GM18868 (cell line): Measurements from ENCODE around the gene EZR.

ENCODE experiments used
- ATAC-seq: cut with Tn5 transposase; IDR thresholded peaks from one replicate; pipeline ENCODE4 v1.9.1; 2021; ENCODE audit warnings: mild to moderate bottlenecking, moderate library complexity; ENCODE audit not compliant: unreplicated experiment

EZR gene

GRCh38 chr6:158780246-158780884, 38.8 kb downstream of the EZR start:
- ATAC-seq, result no peak

- no peak for ATAC-seq
Observed at GRCh38 chr6:158778005-158778527, 41.1 kb downstream of the EZR start.

- no peak for ATAC-seq
Observed at GRCh38 chr6:158777510-158777909, 41.7 kb downstream of the EZR start.

- no peak for ATAC-seq
Observed at GRCh38 chr6:158776737-158777136, 42.4 kb downstream of the EZR start.

GRCh38 chr6:158775832-158776231, 43.3 kb downstream of the EZR start:
- no peak for ATAC-seq

GRCh38 chr6:158774717-158775449, 44.3 kb downstream of the EZR start:
- ATAC-seq, result no peak

- no peak for ATAC-seq
Observed at GRCh38 chr6:158773581-158774449, 45.4 kb downstream of the EZR start.

GRCh38 chr6:158772851-158773371, 46.3 kb downstream of the EZR start:
- no peak for ATAC-seq

DNA sequence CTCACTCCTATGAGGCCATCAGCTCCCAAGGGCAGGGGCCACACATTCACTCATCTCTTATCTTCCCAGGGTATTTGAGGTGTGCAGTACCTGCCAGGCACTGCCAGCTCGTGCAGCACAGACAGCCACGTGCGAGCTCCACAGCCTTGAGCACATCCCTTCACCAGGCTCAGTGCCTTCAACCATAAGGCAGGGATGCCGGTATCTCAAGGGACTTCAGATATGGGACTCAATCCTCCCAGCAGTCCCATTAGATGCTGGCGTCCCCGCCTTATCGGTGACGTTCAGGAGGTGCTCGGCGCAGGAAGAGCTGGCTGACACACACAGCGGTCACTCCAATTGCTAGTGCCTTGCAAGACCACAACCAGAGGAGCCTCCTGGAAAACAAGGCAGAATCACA, 47.0 kb downstream of the EZR start:
- no peak for ATAC-seq

DNA sequence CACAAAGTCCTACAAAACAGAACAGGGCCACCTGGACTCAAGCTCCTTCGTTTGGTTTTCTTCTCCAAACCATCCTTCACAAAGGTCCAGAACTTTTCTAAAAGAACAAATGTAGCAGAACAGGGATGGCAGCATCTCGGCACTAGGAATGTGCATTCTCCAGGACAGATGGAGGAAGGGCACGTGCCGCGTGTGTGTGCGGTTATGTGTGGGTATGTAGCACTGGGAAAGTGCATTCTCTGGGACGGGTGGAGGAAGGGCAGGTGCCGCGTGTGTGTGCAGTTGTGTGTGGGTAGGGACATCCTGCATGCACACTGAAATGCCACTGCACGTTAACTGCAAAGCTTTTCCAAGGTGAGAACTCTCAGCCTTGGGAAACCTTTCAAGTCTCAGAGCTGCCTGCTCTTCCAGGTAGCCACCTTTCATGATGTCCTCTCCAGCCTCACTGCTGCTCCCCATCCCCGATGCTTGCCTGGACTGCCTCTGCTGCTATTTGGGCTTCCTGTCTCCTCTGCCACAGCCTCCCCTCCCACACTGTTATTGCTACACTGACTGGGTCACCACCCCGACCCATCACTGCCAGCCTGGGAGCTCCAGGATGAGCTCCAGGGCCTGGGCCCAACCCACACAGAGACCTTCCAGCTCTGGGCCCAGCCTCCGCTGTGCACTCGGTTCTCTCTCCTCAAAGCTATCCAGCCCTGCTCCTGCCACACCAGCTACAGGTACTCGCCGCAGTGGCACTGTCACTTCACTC, 47.6 kb downstream of the EZR start:
- ATAC-seq, result no peak

DNA sequence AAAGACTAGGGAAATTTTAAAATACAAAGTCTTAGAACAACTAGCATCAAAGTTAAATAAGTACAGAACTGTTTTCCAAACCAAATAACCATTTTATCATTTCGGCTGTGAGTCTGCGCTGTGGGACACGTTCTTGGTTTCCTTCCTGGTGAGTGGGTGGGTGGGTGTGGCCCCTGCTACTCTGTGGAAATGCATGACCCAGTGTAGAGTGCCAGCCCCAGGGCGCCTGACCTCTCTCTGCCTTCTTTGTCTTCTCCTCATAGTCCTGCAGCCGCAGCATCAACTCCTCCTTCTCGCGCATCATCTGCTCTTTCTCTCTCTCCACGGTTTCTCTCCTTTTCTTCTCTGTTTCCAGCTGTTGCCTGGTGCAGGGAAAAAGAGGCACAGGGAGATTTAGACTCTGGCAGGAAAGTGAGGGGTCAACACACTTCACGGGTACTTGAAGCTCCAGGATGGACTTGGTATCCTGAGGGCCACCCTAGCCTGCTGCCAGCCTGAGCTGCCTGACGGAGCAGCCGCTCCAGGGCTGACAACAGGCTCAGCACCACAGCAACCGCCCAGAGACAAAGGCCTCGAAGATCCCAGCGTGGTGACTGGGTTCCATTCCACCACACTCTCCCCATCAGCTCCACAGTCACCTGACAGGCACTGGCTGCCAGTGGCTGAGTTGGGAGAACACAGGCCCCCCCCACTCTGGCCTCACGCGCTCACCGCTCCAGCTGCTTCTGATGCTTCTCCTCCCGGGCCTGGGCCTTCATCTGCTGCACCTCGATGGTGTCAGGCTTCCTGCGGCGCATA, 48.4 kb downstream of the EZR start:
- ATAC-seq, result no peak

- ATAC-seq, result no peak
Observed at GRCh38 chr6:158769771-158770432, 49.3 kb downstream of the EZR start.

- no peak for ATAC-seq
Observed at GRCh38 chr6:158769234-158769770, 49.9 kb downstream of the EZR start.

DNA sequence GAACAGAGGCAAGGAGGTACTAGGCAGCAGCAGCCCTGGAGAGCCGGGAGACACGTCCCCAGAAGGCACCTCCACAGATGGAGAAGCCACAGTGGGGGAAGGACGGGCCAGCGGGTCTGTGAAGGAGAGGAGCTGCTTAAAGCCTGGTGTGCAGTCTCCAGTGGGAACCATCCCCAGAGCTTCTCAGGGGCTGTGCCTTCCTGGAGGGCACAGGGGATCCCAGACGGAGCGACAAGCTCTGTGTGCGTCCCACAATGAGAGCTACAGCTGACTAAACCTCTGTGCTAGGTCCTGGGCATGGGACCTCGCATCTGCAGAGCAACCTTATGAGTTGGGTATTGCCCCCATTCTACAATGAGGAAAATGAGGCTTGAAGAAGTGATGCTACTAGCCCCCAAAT, 50.7 kb downstream of the EZR start:
- no peak for ATAC-seq

- no peak for ATAC-seq
Observed at GRCh38 chr6:158767709-158768108, 51.5 kb downstream of the EZR start.

DNA sequence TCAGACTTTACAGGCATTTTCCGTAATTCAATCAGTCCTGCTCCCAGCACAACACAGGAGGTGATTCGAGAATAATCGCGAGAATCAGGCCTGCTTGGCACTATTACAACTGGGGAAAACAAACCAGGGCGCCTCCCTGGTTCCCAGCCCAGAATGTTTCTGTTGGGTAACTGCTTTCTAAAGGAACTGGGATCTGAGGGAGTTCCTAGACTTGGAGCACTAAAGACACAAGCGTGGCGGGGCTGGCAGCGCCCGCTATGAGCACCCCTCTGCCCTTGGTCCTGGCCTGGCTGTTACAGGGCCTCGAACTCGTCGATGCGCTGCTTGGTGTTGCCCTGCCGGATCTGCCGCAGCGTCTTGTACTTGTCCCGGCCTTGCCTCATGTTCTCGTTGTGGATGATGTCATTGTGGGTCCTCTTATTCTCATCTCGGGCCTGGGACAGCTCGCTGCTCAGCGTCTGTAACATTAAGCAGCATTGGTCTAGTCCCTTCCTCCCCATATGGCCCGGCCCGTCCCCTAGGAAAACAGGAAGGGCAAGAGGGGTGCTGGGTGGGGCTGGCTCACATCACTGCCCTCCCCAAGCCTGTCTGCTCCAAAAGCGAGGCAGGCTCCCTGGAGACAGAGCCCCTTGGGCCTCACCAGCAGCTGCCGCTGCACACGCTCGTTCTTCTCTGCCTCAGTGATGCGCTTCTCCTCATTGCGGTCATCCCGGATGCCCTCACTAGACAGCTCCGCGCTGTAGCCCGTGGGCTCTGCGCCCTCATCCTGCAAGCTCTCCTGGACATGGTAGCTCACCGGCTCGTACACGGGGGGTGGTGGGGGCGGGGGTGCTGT, 52.3 kb downstream of the EZR start:
- ATAC-seq, result no peak

DNA sequence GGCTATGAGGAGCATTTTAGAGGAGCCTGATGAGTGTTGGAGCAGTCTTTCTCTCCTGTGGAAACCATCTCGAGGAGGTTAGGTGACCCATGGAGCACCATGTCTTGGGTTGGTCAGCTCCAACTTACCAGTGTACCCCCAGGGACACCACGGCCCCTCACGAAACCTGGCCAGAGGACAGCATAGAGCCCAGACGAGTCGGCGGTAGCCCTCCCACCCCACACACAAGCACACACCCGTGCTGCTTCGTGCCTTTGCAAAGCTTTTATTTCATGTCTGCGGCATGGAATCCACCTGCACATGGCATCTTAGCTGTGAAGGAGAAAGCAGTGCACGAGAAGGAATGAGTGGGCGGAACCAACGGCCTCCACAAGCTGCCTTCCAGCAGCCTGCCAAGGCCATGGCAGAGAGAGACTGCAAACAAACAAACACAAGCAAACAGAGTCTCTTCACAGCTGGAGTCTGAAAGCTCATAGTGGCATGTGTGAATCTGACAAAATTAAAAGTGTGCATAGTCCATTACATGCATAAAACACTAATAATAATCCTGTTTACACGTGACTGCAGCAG, 53.6 kb downstream of the EZR start:
- ATAC-seq, result no peak

GRCh38 chr6:158764926-158765325, 54.2 kb downstream of the EZR start:
- no peak for ATAC-seq
